GM23248 (cell line): ENCODE measurements around the gene LHB.

ENCODE experiments used
- EZH2 ChIP-seq: fragments of 200-600 bp; sonication (generic); IDR thresholded peaks from 2 replicates; pipeline ENCODE4 v1.6.1; 2018; ENCODE audit warnings: antibody characterized with exemption, mild to moderate bottlenecking; ENCODE audit not compliant: insufficient read depth, poor library complexity, severe bottlenecking
- EZH2phosphoT487 ChIP-seq: fragments of 200-600 bp; sonication (generic); IDR thresholded peaks from 2 replicates; pipeline ENCODE4 v1.6.1; 2018; ENCODE audit warnings: antibody characterized with exemption, moderate library complexity, mild to moderate bottlenecking, low read depth; ENCODE audit not compliant: insufficient read depth

DNA sequence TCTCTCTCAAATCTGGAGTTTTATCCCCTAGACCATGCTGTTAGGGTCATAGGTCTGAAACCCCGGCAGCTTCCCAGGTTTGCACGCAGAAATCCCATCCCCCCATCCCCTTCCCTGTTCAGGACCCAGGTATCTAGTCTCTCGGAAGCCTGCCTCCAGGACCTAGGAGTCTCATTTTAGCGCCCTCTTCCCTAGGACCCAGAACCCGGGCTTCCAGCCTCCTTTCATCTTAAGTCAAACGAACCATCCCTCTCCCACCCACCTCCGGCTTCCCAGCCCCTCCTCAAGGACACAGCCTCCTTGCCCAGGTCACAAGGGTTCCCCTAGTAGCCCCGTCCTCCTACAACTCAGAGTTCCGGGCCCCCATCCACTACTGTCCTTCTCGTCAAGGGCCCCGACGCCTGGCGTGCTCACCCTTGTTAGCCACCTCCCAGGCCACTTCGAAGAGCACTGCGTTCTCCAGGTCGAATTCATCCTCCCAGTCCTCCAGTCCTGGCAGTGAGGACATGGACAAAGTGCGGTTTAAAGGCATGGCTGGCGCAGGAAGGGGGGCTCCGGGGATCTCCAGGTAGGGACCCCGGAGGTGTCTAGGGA, 24.2 kb downstream of the LHB start:
- TF ChIP-seq EZH2 (no peak), EZH2phosphoT487 (no peak)
